MCF 10A (cell line): Measurements from ENCODE around the gene DCHS1. TPM values are rescaled to one million over a fixed set of nuclear protein-coding genes. Genes with fewer than 3 reads are reported as not detected.

ENCODE experiments used
- BruUV-seq: library from RNA; stranded (reverse); fragments of 400-500 nt; replicated peaks from 2 replicates; lab custom pipeline; 2021; lab: Mats Ljungman, UMichigan
- CTCF ChIA-PET: fragments of 300-600 bp; sonication (Branson Sonifier 250); formaldehyde crosslinking; extraction: SDS; loops from one replicate; lab custom pipeline; 2021; ENCODE audit warnings: antibody characterized with exemption, inconsistent platforms; lab: Yijun Ruan, JAX
- POLR2A ChIA-PET: fragments of 300-600, 350-650 bp; sonication (Branson Sonifier 250); formaldehyde crosslinking; extraction: SDS; loops from one replicate; lab custom pipeline; 2020; ENCODE audit warnings: antibody characterized with exemption, inconsistent platforms; lab: Yijun Ruan, JAX
- DNase-seq: peaks from one replicate; pipeline ENCODE4 v3.0.0-alpha.2; 2018; ENCODE audit not compliant: unreplicated experiment
- H3K27ac Mint-ChIP-seq: one replicate; pipeline ENCODE4 v1.8.0; 2022; ENCODE audit warnings: mild to moderate bottlenecking, low read depth, mixed read lengths; ENCODE audit not compliant: unreplicated experiment
- H3K27me3 Mint-ChIP-seq: one replicate; pipeline ENCODE4 v1.8.0; 2022; ENCODE audit warnings: mixed read lengths; ENCODE audit not compliant: insufficient read depth, unreplicated experiment
- H3K36me3 Mint-ChIP-seq: one replicate; pipeline ENCODE4 v1.8.0; 2022; ENCODE audit warnings: mild to moderate bottlenecking, moderate library complexity, mixed read lengths; ENCODE audit not compliant: insufficient read depth, unreplicated experiment
- H3K4me1 Mint-ChIP-seq: one replicate; pipeline ENCODE4 v1.8.0; 2022; ENCODE audit warnings: mixed read lengths; ENCODE audit not compliant: insufficient read depth, unreplicated experiment
- H3K4me3 Mint-ChIP-seq: one replicate; pipeline ENCODE4 v1.8.0; 2022; ENCODE audit warnings: mild to moderate bottlenecking, moderate library complexity, mixed read lengths; ENCODE audit not compliant: unreplicated experiment
- H3K9me3 Mint-ChIP-seq: one replicate; pipeline ENCODE4 v1.8.0; 2022; ENCODE audit warnings: mixed read lengths; ENCODE audit not compliant: unreplicated experiment
- CTCF ChIP-seq: fragments of 200-600 bp; IDR thresholded peaks from one replicate; pipeline ENCODE4 v1.8.0; 2022; ENCODE audit warnings: antibody characterized with exemption, mild to moderate bottlenecking; ENCODE audit not compliant: unreplicated experiment
- intact Hi-C: fragments of 100-400 bp; cut with micrococcal nuclease; formaldehyde crosslinking; loops from 2 replicates; pipeline ENCODE4 v1.14.1; 2022
- total RNA-seq: library from RNA; stranded (reverse); gene quantifications from 2 replicates; pipeline ENCODE4 v1.2.3, GENCODE V29; 2022

DCHS1 gene
- total RNA-seq, 1 experiment from 2014 or later, result 0.19 TPM

- intact Hi-C loops, result no loop called here
- TF ChIP-seq CTCF, result no peak
- BruUV-seq, result no TSS peak
- Mint-ChIP-seq H3K27me3 (no peaks in the 10 kb centered on the region), H3K4me1 (no peaks in the 10 kb centered on the region), H3K4me3 (no peak overlapping the region), H3K9me3 (no peaks in the 10 kb centered on the region), H3K36me3 (no peaks in the 10 kb centered on the region), H3K27ac (no peak overlapping the region)
- CTCF ChIA-PET, result no interaction called here
- POLR2A ChIA-PET, result interaction anchor here (0.6 kb wide), 1 partner anchor 22 kb away, joined by 3 read pairs; no protein-coding TSS in a partner anchor
- DNase-seq, result no peak
Measured at GRCh38 chr11:6640985-6641701, 14.5 kb downstream of the DCHS1 start.

- CTCF ChIA-PET, result interaction anchor here (0.7 kb wide), 1 partner anchor 47 kb away, joined by 3 read pairs; no protein-coding TSS in a partner anchor
- no peak overlapping the region for H3K27ac Mint-ChIP-seq
- no peak overlapping the region for H3K4me3 Mint-ChIP-seq
- H3K27me3 Mint-ChIP-seq, result no peaks in the 10 kb centered on the region
- no peaks in the 10 kb centered on the region for H3K9me3 Mint-ChIP-seq
- intact Hi-C loops, result no loop called here
- POLR2A ChIA-PET, result interaction anchor here (0.6 to 1.9 kb wide), 2 partner anchors 21 to 22 kb away, joined by 3 to 4 read pairs; partner anchors contain the start of gene TPP1
- no TSS peak for BruUV-seq
- H3K4me1 Mint-ChIP-seq, result no peaks in the 10 kb centered on the region
- H3K36me3 Mint-ChIP-seq, result no peaks in the 10 kb centered on the region
- no peak for DNase-seq
- no peak for TF ChIP-seq CTCF
Measured at GRCh38 chr11:6640036-6640984, 15.3 kb downstream of the DCHS1 start.

- Mint-ChIP-seq H3K9me3 (no peaks in the 10 kb centered on the region), H3K4me3 (no peak overlapping the region), H3K36me3 (no peaks in the 10 kb centered on the region), H3K27me3 (no peaks in the 10 kb centered on the region), H3K4me1 (no peaks in the 10 kb centered on the region), H3K27ac (no peak overlapping the region)
- DNase-seq, result no peak
- ChIA-PET CTCF (interaction anchor here (0.7 to 1.1 kb wide), 3 partner anchors 11 to 68 kb away, joined by 3 to 4 read pairs (median 3); no protein-coding TSS in a partner anchor), POLR2A (interaction anchor here (1.9 kb wide), 1 partner anchor 19 kb away, joined by 4 read pairs; the partner anchor contains the start of gene TPP1)
- TF ChIP-seq CTCF, result no peak
- BruUV-seq, result no TSS peak
- intact Hi-C loops, result no loop called here
Measured at GRCh38 chr11:6638429-6638828, 17.2 kb downstream of the DCHS1 start.
